BLaER1 treated with 17β-estradiol and CSF1 and Interleukin-3, amounts not matched to agents 10 nM and 100 nM (cell line): ENCODE data around the gene SYNC.
A peak's percentile ranks its signal among the peaks of the same experiment; 100 is the strongest.
"Not testable (repeated sequence)": the region's sequence is repeated elsewhere in the genome, so short reads cannot be mapped to it uniquely, and the experiment has no call there.

ENCODE experiments used
- H3K27ac ChIP-seq, 11 experiments: shearing (Covaris generic); formaldehyde crosslinking; 2 replicates each; pipeline ENCODE4 v1.8.1; 2022
- H3K27me3 ChIP-seq, 11 experiments: shearing (Covaris generic); formaldehyde crosslinking; 2 replicates each; pipeline ENCODE4 v1.8.1; 2022
- H3K36me3 ChIP-seq, 11 experiments: shearing (Covaris generic); formaldehyde crosslinking; 2 replicates each; pipeline ENCODE4 v1.8.1; 2022
- H3K4me1 ChIP-seq, 10 experiments: shearing (Covaris generic); formaldehyde crosslinking; 2 replicates each; pipeline ENCODE4 v1.8.1; 2022
- H3K4me2 ChIP-seq, 11 experiments: shearing (Covaris generic); formaldehyde crosslinking; 2 replicates each; pipeline ENCODE4 v1.8.1; 2022
- H3K4me3 ChIP-seq, 10 experiments: shearing (Covaris generic); formaldehyde crosslinking; 2 replicates each; pipeline ENCODE4 v1.8.1; 2022
- H3K9ac ChIP-seq, 11 experiments: shearing (Covaris generic); formaldehyde crosslinking; 2 replicates each; pipeline ENCODE4 v1.8.1; 2022
- H3K9me3 ChIP-seq, 11 experiments: shearing (Covaris generic); formaldehyde crosslinking; replicated peaks in 1 of 11; 2 replicates each; pipeline ENCODE4 v1.8.1; 2022
- H4K20me1 ChIP-seq, 11 experiments: shearing (Covaris generic); formaldehyde crosslinking; 2 replicates each; pipeline ENCODE4 v1.8.1; 2022
- Cebpa-rat ChIP-seq, 11 experiments: shearing (Covaris generic); IDR thresholded peaks; 2 replicates each; pipeline ENCODE4 v1.8.1; 2022

The SYNC gene

DNA sequence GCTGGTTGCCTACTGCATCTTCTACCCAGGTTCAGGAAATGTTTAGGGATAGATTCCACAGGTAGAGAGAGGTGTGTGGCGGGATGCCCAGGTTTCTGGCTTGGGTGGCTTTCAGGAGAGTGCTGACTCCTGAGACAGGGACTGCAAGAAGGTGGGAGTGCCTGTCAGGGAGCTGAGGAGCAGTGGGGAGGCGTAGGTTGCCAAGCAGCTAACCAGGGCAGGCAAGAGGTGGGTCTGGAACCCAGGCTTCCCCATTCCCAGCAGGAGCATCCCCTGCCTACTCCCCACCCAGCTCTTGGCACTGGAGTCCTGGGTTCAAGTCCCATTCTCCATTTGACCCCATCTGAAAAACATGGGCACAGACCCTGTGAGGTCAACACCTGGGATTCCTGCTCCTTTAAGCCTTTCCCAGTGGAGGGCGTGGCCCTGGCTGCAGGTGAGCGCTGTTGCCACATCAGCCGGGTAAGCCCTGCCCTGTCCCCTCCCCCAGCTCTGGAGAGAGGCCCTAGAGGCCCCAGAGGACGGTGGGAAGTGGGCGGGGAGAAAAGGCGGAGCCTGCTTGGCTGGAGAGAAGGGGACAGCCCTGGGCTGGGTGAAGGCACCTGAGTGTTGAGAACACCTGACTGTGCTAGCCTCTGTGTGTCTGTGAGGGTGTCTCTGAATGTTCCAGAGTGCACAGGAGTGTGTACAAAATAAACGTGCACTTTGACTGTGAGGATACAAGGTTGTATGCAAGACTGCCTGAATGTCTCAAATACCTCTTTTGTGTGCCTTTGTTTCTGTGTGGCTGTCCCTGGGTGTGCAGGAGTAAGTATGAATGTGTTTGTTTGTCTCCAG is 14.0 kb upstream of the SYNC start:
- H3K27me3 ChIP-seq: no peaks in the 10 kb centered on the region
- H3K27ac ChIP-seq: no peak overlapping the region; a peak in 1 of 22 replicates
- no peak overlapping the region for H3K4me3 ChIP-seq
- peaks cover 15 to 33% (median 23%) of the 10 kb centered on the region in 10 experiments; a peak in 17 of 20 replicates for H3K4me1 ChIP-seq
- no peak for TF ChIP-seq Cebpa-rat (IDR thresholded peaks at IDR 0.05)
- peak overlapping the region; percentile 3 to 55 (median 42); a peak in 21 of 22 replicates for H3K4me2 ChIP-seq
- H3K36me3 ChIP-seq: no peaks in the 10 kb centered on the region
- no peak overlapping the region for H3K9ac ChIP-seq
- H3K9me3 ChIP-seq: no peaks in the 10 kb centered on the region
- no peaks in the 10 kb centered on the region for H4K20me1 ChIP-seq

- no peaks in the 10 kb centered on the region for H3K36me3 ChIP-seq
- H3K4me1 ChIP-seq: peaks cover 18 to 39% (median 29%) of the 10 kb centered on the region in 10 experiments; a peak in 18 of 20 replicates
- H3K27ac ChIP-seq: no peak overlapping the region
- H3K4me3 ChIP-seq: no peak overlapping the region
- H4K20me1 ChIP-seq: no peaks in the 10 kb centered on the region
- no peaks in the 10 kb centered on the region for H3K27me3 ChIP-seq
- no peak for TF ChIP-seq Cebpa-rat (IDR thresholded peaks at IDR 0.05)
- no peak overlapping the region for H3K9ac ChIP-seq
- H3K9me3 ChIP-seq: no peaks in the 10 kb centered on the region
- no peak overlapping the region for H3K4me2 ChIP-seq
These were observed 13.3 kb upstream of the SYNC start for GRCh38 chr1:32715901-32716311.

DNA sequence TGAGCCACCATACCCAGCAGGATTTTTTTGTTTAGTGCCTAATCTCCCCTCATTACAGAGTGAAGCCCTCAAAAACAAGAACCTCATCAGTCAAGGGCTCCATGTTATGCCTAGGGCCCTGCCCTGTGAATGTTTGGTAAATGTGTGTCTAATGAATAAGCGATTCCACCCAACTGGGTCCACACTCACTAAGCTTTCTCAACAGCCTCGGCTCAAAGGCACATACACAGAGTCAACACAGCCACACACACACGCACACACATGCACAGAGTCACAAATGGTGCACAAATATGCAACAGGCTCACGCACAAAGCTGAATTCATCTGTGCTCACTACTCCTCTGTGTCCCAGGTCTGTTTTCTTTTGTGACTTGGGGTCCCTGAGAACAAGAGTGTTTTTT is 11.7 kb upstream of the SYNC start:
- H3K4me1 ChIP-seq: peaks cover 18 to 51% (median 33%) of the 10 kb centered on the region in 10 experiments; a peak in 18 of 20 replicates
- H3K36me3 ChIP-seq: no peaks in the 10 kb centered on the region
- TF ChIP-seq Cebpa-rat (IDR thresholded peaks at IDR 0.05): no peak
- H3K4me2 ChIP-seq: no peak overlapping the region
- no peak overlapping the region for H3K4me3 ChIP-seq
- H3K9ac ChIP-seq: no peak overlapping the region
- H3K9me3 ChIP-seq: no peaks in the 10 kb centered on the region
- H4K20me1 ChIP-seq: no peaks in the 10 kb centered on the region
- no peak overlapping the region for H3K27ac ChIP-seq
- no peaks in the 10 kb centered on the region for H3K27me3 ChIP-seq

- peak overlapping the region in 1 of 11 experiments; percentile 2; a peak in 1 of 22 replicates for H3K9ac ChIP-seq
- H3K27ac ChIP-seq: no peak overlapping the region
- peaks cover 18 to 51% (median 32%) of the 10 kb centered on the region in 10 experiments; a peak in 18 of 20 replicates for H3K4me1 ChIP-seq
- H4K20me1 ChIP-seq: no peaks in the 10 kb centered on the region
- 0 out of 22 replicates have a peak overlapping the region, but pooled peaks of 1 of the 11 experiments have one; percentile 66 for H3K4me2 ChIP-seq
- no peaks in the 10 kb centered on the region for H3K9me3 ChIP-seq
- H3K27me3 ChIP-seq: no peaks in the 10 kb centered on the region
- H3K4me3 ChIP-seq: no peak overlapping the region
- no peak for TF ChIP-seq Cebpa-rat (IDR thresholded peaks at IDR 0.05)
- no peaks in the 10 kb centered on the region for H3K36me3 ChIP-seq
These were observed 10.5 kb upstream of the SYNC start for GRCh38 chr1:32713081-32713480.

- H4K20me1 ChIP-seq, H3K9me3 ChIP-seq, H3K4me3 ChIP-seq, H3K36me3 ChIP-seq, H3K27me3 ChIP-seq: not testable (repeated sequence)
- H3K4me2 ChIP-seq: peak overlapping the region in 10 of 11 experiments; percentile 5 to 85 (median 54); a peak in 15 of 22 replicates
- peaks cover 10 to 36% (median 20%) of the 10 kb centered on the region in 10 experiments; a peak in 18 of 20 replicates for H3K4me1 ChIP-seq
- H3K27ac ChIP-seq: peak overlapping the region in 2 of 11 experiments; percentile 30 to 33; a peak in 4 of 22 replicates
- 0 out of 22 replicates have a peak overlapping the region, but pooled peaks of 1 of the 11 experiments have one; percentile 37 for H3K9ac ChIP-seq
These were observed 8.7 kb upstream of the SYNC start for GRCh38 chr1:32711221-32711620.

DNA sequence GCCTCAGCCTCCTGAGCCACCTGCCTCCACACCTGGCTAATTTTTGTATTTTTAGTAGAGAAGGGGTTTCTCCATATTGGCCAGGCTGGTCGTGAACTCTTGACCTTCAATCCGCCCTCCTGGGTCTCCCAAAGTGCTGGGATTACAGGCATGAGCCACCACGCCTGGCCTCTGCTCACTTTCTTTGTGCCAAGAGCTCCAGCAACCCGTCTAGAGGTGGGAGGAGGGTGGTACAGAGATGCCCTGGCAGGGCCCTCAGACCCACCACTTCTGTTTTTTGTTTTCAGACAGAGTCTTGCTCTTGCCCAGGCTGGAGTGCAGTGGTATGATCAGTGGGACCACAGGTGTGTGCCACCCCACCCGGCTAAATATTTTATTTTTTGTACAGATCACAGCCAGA is 6.9 kb upstream of the SYNC start:
- Histone ChIP-seq H3K27me3 (peaks cover 1 to 9% (median 4%) of the 10 kb centered on the region in 11 experiments; a peak in 20 of 22 replicates), H3K4me3 (no peak overlapping the region), H3K4me1 (peaks cover 11 to 43% (median 21%) of the 10 kb centered on the region in 10 experiments), H3K9ac (no peak overlapping the region), H4K20me1 (no peaks in the 10 kb centered on the region), H3K9me3 (peaks cover 0 to 6% (median 0%) of the 10 kb centered on the region in 11 experiments; a peak in 2 of 22 replicates), H3K36me3 (no peaks in the 10 kb centered on the region), H3K4me2 (no peak overlapping the region), H3K27ac (no peak overlapping the region)
- no peak for TF ChIP-seq Cebpa-rat (IDR thresholded peaks at IDR 0.05)

GRCh38 chr1:32709075-32709474 is 6.5 kb upstream of the SYNC start:
- no peak for TF ChIP-seq Cebpa-rat (IDR thresholded peaks at IDR 0.05)
- no peak overlapping the region for H3K4me2 ChIP-seq
- peaks cover 15 to 47% (median 24%) of the 10 kb centered on the region in 10 experiments for H3K4me1 ChIP-seq
- peaks cover 0 to 6% (median 0%) of the 10 kb centered on the region in 11 experiments; a peak in 2 of 22 replicates for H3K9me3 ChIP-seq
- H4K20me1 ChIP-seq: no peaks in the 10 kb centered on the region
- peaks cover 5 to 13% (median 9%) of the 10 kb centered on the region in 11 experiments for H3K27me3 ChIP-seq
- H3K9ac ChIP-seq: no peak overlapping the region
- H3K27ac ChIP-seq: no peak overlapping the region
- H3K36me3 ChIP-seq: no peaks in the 10 kb centered on the region
- H3K4me3 ChIP-seq: no peak overlapping the region

DNA sequence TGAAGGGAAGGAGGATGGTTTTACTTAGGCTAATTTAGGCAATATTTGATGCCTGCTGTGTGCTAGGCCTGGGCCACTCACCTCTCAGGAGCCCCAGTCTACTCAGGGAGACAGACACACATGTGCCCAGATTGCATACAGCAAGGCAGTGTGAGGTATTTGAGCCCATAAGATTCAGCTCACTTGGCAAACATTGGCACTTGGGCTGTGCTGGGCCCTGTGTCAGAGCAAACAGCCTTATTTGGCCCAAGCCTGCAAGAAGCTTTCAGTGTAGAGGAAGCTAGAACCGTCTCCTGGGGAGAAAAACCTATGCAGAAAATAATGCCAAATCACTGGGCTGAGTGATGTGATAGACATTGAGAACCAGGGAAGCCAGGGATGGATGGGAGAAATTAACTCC is 3.9 kb upstream of the SYNC start:
- Histone ChIP-seq H3K4me2 (no peak overlapping the region), H3K36me3 (no peaks in the 10 kb centered on the region), H4K20me1 (peaks cover 0 to 23% (median 0%) of the 10 kb centered on the region in 11 experiments; a peak in 4 of 22 replicates), H3K27me3 (peaks cover 28 to 39% (median 34%) of the 10 kb centered on the region in 11 experiments), H3K9me3 (peaks cover 0 to 6% (median 0%) of the 10 kb centered on the region in 11 experiments; a peak in 2 of 22 replicates), H3K4me1 (peaks cover 30 to 59% (median 40%) of the 10 kb centered on the region in 10 experiments), H3K4me3 (no peak overlapping the region), H3K27ac (no peak overlapping the region), H3K9ac (no peak overlapping the region)
- no peak for TF ChIP-seq Cebpa-rat (IDR thresholded peaks at IDR 0.05)

GRCh38 chr1:32705516-32705915 is 2.9 kb upstream of the SYNC start:
- Histone ChIP-seq H3K27ac (no peak overlapping the region), H3K9me3 (peaks cover 0 to 6% (median 0%) of the 10 kb centered on the region in 11 experiments; a peak in 2 of 22 replicates), H3K9ac (no peak overlapping the region), H3K4me3 (no peak overlapping the region), H3K4me1 (peaks cover 27 to 55% (median 34%) of the 10 kb centered on the region in 10 experiments), H3K36me3 (no peaks in the 10 kb centered on the region), H3K27me3 (peaks cover 28 to 48% (median 42%) of the 10 kb centered on the region in 11 experiments), H4K20me1 (peaks cover 0 to 23% (median 0%) of the 10 kb centered on the region in 11 experiments; a peak in 4 of 22 replicates), H3K4me2 (0 out of 22 replicates have a peak overlapping the region, but pooled peaks of 1 of the 11 experiments have one; percentile 96)
- TF ChIP-seq Cebpa-rat (IDR thresholded peaks at IDR 0.05): no peak
